HG03571 (cell line): ENCODE measurements around the gene BTK.
"Not testable (repeated sequence)": the region's sequence is repeated elsewhere in the genome, so short reads cannot be mapped to it uniquely, and the experiment has no call there.

ENCODE experiments used
- ATAC-seq: cut with Tn5 transposase; IDR thresholded peaks from one replicate; pipeline ENCODE4 v1.9.1; 2021; ENCODE audit not compliant: unreplicated experiment

Gene BTK

DNA sequence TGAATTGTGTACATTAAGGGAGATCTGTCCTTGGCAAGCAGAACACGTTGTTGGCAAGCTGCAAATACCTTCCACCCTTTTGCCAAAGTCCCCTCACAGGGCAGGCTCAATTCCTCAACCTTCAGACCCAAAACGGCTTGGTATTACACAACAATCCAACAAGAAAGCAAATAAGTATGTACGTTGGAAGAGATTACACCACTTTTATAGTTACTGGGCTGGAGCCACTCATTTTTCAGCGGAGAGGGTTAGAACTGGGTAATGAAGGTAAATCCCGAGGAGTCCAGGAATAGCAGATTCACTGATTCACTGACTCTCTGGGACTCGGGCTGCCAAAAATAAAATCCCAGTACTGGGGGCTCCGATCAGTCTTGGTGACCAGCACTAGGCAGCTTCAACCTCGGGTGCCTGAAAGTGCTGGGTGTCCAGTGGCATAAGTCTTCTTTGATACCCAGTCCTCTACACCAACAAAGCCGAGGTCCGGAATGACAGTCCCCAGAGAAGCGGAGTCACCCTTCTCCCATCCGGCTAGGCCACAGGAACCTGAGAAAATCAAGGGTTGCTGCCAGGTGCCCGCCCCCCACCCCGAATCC lies 38.0 kb downstream of the BTK start:
- ATAC-seq: no peak

DNA sequence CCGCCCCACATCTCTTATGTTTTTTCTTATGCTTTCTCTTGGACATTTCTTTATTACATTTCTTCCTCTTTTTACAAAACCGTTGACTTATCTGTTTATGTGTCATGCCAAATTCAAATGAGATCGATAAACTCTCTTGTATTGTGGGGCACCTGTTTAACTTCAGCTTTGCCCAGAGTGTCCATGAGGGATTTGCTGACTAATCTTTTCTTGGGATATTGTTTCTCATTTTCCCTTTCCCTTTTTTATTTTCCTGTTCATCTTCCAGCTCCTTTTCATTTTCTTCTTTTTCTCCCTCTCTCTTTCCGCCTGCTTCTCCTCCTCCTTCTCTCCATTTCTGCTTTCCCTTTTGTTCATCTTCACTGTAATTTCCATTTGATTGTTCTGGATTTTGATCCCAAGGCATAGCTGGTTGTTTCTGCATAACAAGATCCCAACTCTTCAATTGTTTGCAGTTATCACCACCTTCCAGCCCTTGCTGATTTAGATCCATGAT lies 48.2 kb downstream of the BTK start:
- no peak for ATAC-seq

DNA sequence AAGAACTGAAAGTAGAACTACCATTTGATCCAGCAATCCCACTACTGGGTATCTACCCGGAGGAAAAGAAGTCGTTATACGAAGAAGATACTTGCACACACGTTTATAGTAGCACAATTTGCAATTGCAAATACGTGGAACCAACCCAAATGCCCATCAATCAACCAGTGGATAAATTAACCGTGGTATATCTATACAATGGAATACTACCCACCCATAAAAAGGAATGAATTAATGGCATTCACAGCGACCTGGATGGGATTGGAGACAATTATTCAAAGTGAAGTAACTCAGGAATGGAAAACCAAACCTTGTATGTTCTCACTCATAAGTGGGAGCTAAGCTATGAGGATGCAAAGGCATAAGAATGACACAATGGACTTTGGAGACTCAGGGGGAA lies 51.7 kb downstream of the BTK start:
- ATAC-seq: not testable (repeated sequence)

DNA sequence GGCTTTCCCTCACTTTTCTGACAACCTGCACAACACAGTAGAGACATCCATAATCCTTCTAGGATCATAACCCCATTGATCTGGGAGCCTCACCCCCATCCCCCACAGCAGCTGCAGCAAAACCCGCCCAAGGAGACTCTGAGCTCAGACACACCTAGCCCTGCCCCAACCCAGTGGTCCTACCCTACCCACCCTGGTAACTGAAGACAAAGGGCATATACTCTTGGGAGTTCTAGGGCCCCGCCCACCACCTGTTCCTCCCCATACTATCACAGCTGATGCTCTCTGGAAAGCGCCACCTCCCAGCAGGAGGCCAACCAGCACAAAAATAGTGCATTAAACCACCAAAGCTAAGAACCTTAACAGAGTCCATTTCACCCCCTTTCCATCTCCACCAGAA lies 59.4 kb downstream of the BTK start:
- not testable (repeated sequence) for ATAC-seq

DNA sequence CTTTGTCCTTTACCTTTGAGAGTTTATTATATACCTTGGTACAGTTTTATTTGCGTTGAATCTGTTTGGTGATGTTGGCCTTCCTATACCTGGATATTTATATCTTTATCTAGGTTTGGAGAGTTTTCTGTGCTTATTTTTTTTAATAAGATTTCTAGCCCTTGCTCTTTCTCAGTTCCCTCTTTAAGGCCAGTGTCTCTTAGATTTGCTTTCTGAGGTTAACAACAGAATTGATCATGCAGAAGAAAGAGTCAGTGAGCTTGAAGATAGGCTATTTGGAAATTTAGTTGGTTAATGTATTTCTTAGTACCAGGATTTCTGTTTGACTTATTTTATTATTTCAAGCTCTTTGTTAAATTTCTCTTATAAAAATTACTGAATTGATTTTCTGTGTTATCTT lies 82.2 kb downstream of the BTK start:
- ATAC-seq: no peak
